CD4-positive, alpha-beta T cell (primary cell): ENCODE data around the gene SLC25A13. TPM values are rescaled to one million over a fixed set of nuclear protein-coding genes. Genes with fewer than 3 reads are reported as not detected.

Experiments used
- ATAC-seq: fragments of 200-7000 bp; cut with Tn5 transposase; one replicate; pipeline ENCODE4 v1.10.0; 2022; ENCODE audit warnings: mild to moderate bottlenecking; ENCODE audit not compliant: poor library complexity
- CTCF ChIA-PET: fragments of 350-600 bp; sonication (Branson Sonifier 250); formaldehyde crosslinking; loops from one replicate; lab custom pipeline; 2021; ENCODE audit warnings: antibody characterized with exemption, inconsistent platforms; lab: Charles Lee
- POLR2A ChIA-PET: fragments of 350-600 bp; sonication (Branson Sonifier 250); formaldehyde crosslinking; loops from one replicate; lab custom pipeline; 2021; ENCODE audit warnings: antibody characterized with exemption, inconsistent platforms; lab: Charles Lee
- DNase-seq, 14 experiments: peaks; one replicate each; pipeline ENCODE4 v3.0.0-alpha.2; 2013 to 2020; ENCODE audit warnings: mixed read lengths in 2 of 14
- H3K27ac ChIP-seq, 2 donors: one replicate each; pipeline versions ENCODE4 v1.5.1 to v1.7.0; 2013; ENCODE audit warnings: low read length in 2 of 2, low read depth in 1 of 2, mild to moderate bottlenecking in 1 of 2
- H3K27me3 ChIP-seq, 2 experiments: 1 replicate in 1 of 2; 2 replicates in 1 of 2; pipeline versions ENCODE4 v1.6.1 to v1.7.0; 2013; ENCODE audit warnings: low read length in 2 of 2, control low read depth in 1 of 2, mild to moderate bottlenecking in 1 of 2, moderate library complexity in 1 of 2; ENCODE audit not compliant: insufficient read depth in 2 of 2, control insufficient read depth in 1 of 2
- H3K36me3 ChIP-seq: one replicate; pipeline ENCODE4 v1.6.1; 2013; ENCODE audit warnings: low read length, control low read depth; ENCODE audit not compliant: insufficient read depth
- H3K4me1 ChIP-seq: one replicate; pipeline ENCODE4 v1.6.1; 2013; ENCODE audit warnings: low read length, control low read depth; ENCODE audit not compliant: insufficient read depth
- H3K4me3 ChIP-seq: one replicate; pipeline ENCODE4 v1.5.1; 2013; ENCODE audit warnings: mild to moderate bottlenecking, low read length, moderate library complexity
- H3K9me3 ChIP-seq, 2 experiments: 1 replicate in 1 of 2; 2 replicates in 1 of 2; pipeline versions ENCODE4 v1.6.1 to v1.7.0; 2013; ENCODE audit warnings: low read length in 2 of 2, mild to moderate bottlenecking in 2 of 2, control low read depth in 1 of 2, moderate library complexity in 1 of 2; ENCODE audit not compliant: control insufficient read depth in 1 of 2, insufficient read depth in 1 of 2
- H3K27ac Mint-ChIP-seq: one replicate; pipeline ENCODE4 v1.8.0; 2020; ENCODE audit warnings: mixed read lengths
- H3K27me3 Mint-ChIP-seq: one replicate; pipeline ENCODE4 v1.8.0; 2021; ENCODE audit warnings: mixed read lengths
- H3K36me3 Mint-ChIP-seq: one replicate; pipeline ENCODE4 v1.8.0; 2021; ENCODE audit warnings: low read depth, mixed read lengths
- H3K4me1 Mint-ChIP-seq: one replicate; pipeline ENCODE4 v1.8.0; 2021; ENCODE audit warnings: low read depth, mixed read lengths
- H3K4me3 Mint-ChIP-seq: one replicate; pipeline ENCODE4 v1.8.0; 2020; ENCODE audit warnings: mild to moderate bottlenecking, mixed read lengths
- H3K9me3 Mint-ChIP-seq: one replicate; pipeline ENCODE4 v1.8.0; 2020; ENCODE audit warnings: mixed read lengths
- CTCF ChIP-seq: fragments of 200-600 bp; IDR thresholded peaks from one replicate; pipeline ENCODE4 v1.8.0; 2022; ENCODE audit warnings: antibody characterized with exemption, mild to moderate bottlenecking
- intact Hi-C, 2 experiments: fragments of 100-400 bp; cut with DNase I in 1 of 2; cut with micrococcal nuclease in 1 of 2; formaldehyde crosslinking; loops; one replicate each; pipeline versions ENCODE4 v1.15.1 to v1.9.0; 2023 to 2025; cut with DNase I, micrococcal nuclease
- total RNA-seq, 174 experiments: library from RNA in 2 of 174; stranded (reverse) in 2 of 174; gene quantifications; one replicate each; pipeline ENCODE4 v1.2.3 and lab custom pipeline; 2021 to 2026

SLC25A13 gene
- total RNA-seq, 2 experiments from 2014 or later = 12.7 to 13.5 TPM

- H3K4me3 ChIP-seq = no peak overlapping the region
- peaks cover 4% of the 10 kb centered on the region for H3K9me3 Mint-ChIP-seq
- H3K27ac ChIP-seq = no peak overlapping the region
- TF ChIP-seq CTCF = no peak
- H3K27ac Mint-ChIP-seq = no peak overlapping the region
- H3K36me3 ChIP-seq = no peaks in the 10 kb centered on the region
- H3K4me1 ChIP-seq = no peaks in the 10 kb centered on the region
- ChIA-PET CTCF (no interaction called here), POLR2A (no interaction called here)
- DNase-seq = no peak
- H3K36me3 Mint-ChIP-seq = peaks cover 6% of the 10 kb centered on the region
- no peaks in the 10 kb centered on the region for H3K27me3 Mint-ChIP-seq
- no peaks in the 10 kb centered on the region for H3K27me3 ChIP-seq
- no peak overlapping the region for H3K4me3 Mint-ChIP-seq
- H3K9me3 ChIP-seq = no peaks in the 10 kb centered on the region
- ATAC-seq = no peak
- peaks cover 7% of the 10 kb centered on the region for H3K4me1 Mint-ChIP-seq
- intact Hi-C loops = loop anchor here in 1 of 2 experiments (10.0 kb wide), 1 partner anchor 255 kb away; no protein-coding TSS in a partner anchor
Observed at GRCh38 chr7:96219378-96220130, 102.3 kb downstream of the SLC25A13 start.

- DNase-seq (no peak), ATAC-seq (no peak)
- H3K27me3 Mint-ChIP-seq = no peaks in the 10 kb centered on the region
- H3K4me1 Mint-ChIP-seq = peaks cover 7% of the 10 kb centered on the region
- H3K27me3 ChIP-seq = no peaks in the 10 kb centered on the region
- H3K36me3 Mint-ChIP-seq = peaks cover 6% of the 10 kb centered on the region
- no peak overlapping the region for H3K4me3 Mint-ChIP-seq
- intact Hi-C loops = no loop called here
- H3K27ac Mint-ChIP-seq = no peak overlapping the region
- CTCF ChIA-PET = no interaction called here
- no peaks in the 10 kb centered on the region for H3K36me3 ChIP-seq
- no peak overlapping the region for H3K4me3 ChIP-seq
- no peak overlapping the region for H3K27ac ChIP-seq
- no peaks in the 10 kb centered on the region for H3K4me1 ChIP-seq
- no peak for TF ChIP-seq CTCF
- H3K9me3 Mint-ChIP-seq = peaks cover 4% of the 10 kb centered on the region
- H3K9me3 ChIP-seq = no peaks in the 10 kb centered on the region
- POLR2A ChIA-PET = no interaction called here
Observed at GRCh38 chr7:96218664-96219243, 103.1 kb downstream of the SLC25A13 start.

- Mint-ChIP-seq H3K4me3 (no peak overlapping the region), H3K27ac (no peak overlapping the region), H3K36me3 (peaks cover 6% of the 10 kb centered on the region), H3K4me1 (peaks cover 7% of the 10 kb centered on the region), H3K27me3 (no peaks in the 10 kb centered on the region), H3K9me3 (peaks cover 4% of the 10 kb centered on the region)
- no peak for DNase-seq
- intact Hi-C loops = no loop called here
- Histone ChIP-seq H3K27me3 (no peaks in the 10 kb centered on the region), H3K4me3 (no peak overlapping the region), H3K4me1 (no peaks in the 10 kb centered on the region), H3K36me3 (no peaks in the 10 kb centered on the region), H3K27ac (no peak overlapping the region), H3K9me3 (no peaks in the 10 kb centered on the region)
- ATAC-seq = no peak
- ChIA-PET CTCF (no interaction called here), POLR2A (no interaction called here)
- no peak for TF ChIP-seq CTCF
Observed at GRCh38 chr7:96217147-96217546, 104.8 kb downstream of the SLC25A13 start.
